DMS79 treated with DMSO at 0.1 percent for 48 hours (cell line): ENCODE measurements around the gene HEYL.

ENCODE experiments used
- DNase-seq: peaks from one replicate; lab custom pipeline; 2025; lab: John Stamatoyannopoulos, UW

HEYL gene

DNA sequence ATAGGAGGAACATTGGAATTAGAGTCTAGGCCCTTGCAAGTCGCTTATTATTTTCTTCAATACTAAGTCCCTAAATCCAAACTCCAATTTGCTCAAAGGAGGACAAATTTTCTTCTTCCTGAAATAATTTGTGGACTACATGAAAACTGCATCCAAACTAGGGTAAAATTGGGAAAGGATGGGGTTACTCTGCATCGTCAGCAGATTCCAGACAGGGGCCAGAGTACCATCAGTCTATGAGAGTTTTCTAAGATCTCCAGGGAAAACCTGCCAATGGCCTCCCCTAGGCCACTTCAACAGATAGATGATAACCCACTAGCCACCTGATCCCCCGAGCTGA is 508 bp downstream of the HEYL start:
- no peak for DNase-seq

DNA sequence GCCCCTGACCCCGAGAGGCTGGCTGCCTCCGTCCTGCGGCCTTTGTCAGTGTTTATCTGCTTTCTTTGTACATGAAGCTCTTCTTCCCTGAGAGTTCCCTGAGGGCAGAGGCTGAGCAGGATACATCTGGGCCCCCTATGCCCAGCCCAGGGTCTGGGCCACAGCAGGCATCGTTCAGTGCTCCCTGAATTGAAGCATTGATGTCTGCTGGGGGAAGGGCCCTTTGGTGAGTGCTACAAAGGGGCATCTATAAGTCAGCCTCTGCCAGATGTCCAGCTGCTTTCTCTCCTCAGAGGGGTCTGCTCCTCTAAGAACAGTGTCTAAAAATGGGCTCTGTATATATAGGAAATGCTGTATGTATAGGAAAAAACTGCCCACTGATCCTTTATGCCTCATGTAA is 2.1 kb downstream of the HEYL start:
- no peak for DNase-seq

DNA sequence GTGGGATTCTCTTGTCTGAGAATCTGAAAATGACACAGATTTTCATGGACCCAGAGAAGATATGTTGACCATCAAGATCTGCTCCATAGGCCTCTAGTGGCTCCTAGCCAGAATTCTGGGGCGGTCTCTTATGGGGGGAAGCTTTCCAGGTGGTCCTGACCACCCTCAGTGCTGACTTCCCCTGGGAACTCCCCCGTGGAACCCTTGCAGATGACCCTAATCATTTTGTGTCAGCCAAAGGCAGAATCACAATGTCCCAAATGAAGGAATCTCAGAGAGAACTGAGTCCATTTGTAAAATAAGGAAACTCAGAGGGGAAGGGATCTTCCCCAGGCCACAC is 3.6 kb downstream of the HEYL start:
- DNase-seq = no peak

DNA sequence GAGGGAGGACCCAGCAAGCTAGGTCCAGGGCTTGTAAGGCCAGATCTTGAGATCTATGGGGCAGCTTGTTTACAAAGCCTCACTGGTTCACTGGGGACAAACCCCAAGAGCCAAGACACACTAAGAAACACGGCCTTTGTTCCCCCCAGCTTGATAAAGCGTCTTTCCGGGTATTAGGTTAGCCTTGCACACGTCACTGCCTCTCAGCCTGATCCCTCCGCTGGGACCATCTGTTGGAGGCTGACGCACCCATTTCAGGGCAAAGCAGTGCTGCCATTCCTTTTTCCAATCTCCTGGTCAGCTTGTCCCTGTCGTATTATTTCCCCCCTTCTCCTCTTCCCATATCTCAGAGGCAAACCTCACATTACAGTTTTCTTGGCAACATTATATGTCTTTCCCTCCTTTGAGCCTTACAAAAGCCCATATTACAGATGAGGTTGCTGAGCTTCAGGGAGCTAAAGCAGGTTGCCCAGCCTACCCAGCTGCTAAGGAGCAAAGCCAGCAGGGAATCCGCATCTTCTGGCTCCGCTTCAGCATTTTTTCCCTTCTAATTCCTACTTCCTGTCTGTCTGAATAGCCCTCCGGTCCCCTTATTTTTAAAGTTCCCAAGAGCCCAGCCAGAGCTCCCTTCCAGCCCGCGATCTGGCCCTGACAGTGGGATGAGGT is 4.1 kb downstream of the HEYL start:
- no peak for DNase-seq

DNA sequence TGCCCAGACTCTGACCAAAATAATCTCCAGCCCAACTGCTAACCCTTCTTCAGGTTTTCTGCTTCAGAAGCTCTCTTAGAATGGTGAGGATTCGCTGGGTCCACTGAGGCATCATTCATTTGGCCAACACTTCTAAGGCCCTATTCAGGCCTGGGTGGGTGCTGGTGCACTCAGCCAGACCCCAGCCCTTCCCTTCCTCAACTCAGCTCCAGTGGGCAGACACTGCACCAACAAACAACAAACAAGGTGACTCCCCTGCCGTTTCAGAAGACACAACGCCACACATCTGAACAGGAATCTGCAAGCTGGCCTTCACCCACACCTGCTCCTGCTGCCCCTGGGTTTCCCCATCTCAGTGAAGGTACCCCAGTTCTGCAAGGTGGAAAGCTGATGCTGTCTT is 6.0 kb downstream of the HEYL start:
- no peak for DNase-seq

DNA sequence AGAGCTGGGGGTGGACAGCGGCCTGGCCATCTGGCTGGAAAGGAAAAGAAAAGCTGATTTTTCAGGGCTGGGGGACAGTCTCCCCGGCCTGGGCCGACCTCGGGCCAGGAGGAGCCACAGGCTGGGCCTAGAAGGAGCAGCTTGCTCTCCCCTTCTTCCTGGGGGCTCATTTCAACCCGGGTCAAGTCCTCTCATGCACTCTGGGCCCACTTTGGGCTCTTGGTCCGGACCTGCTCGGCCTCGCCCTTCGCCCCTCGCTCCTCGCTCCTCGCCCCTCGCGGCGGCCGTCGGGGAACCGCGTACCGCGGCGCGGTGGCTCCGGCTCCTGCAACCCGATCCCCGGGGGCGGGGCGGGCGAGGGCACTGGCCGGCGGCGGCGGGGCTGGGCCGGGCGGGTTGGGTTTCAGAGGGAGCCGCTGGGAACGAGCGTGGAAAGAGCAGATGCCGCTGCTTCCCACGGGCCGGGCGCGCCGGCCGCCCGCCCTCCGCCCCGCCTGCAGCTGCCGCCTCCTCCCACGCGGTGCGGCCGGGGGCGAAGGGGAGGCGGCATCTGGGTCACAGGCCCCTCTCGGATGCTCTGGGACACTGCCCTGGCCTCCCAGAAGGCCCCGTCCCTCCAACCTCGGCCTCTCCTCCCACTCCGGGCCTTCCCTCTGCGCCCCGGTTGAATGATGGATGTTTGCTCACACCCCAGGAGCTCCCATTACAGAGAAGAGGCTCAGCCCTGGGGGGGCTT is 6.6 kb downstream of the HEYL start:
- DNase-seq = peak; percentile 29

DNA sequence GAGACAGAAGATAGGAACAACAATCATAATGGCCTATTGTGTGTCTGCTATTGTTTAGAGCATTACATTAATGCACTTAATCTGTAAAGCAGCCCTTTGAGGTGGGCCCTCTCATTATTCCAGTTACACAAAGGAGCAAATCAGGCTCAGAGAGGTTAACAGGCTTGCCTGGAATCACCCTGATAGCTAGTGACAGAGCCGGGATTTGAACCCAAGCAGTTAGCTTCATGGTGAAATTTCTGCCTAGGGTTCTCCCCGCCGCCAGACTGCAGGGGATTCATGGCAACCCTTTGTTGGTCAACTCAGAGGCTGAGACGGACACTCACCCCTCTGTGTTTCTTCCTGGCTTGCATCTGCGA is 7.1 kb downstream of the HEYL start:
- no peak for DNase-seq

DNA sequence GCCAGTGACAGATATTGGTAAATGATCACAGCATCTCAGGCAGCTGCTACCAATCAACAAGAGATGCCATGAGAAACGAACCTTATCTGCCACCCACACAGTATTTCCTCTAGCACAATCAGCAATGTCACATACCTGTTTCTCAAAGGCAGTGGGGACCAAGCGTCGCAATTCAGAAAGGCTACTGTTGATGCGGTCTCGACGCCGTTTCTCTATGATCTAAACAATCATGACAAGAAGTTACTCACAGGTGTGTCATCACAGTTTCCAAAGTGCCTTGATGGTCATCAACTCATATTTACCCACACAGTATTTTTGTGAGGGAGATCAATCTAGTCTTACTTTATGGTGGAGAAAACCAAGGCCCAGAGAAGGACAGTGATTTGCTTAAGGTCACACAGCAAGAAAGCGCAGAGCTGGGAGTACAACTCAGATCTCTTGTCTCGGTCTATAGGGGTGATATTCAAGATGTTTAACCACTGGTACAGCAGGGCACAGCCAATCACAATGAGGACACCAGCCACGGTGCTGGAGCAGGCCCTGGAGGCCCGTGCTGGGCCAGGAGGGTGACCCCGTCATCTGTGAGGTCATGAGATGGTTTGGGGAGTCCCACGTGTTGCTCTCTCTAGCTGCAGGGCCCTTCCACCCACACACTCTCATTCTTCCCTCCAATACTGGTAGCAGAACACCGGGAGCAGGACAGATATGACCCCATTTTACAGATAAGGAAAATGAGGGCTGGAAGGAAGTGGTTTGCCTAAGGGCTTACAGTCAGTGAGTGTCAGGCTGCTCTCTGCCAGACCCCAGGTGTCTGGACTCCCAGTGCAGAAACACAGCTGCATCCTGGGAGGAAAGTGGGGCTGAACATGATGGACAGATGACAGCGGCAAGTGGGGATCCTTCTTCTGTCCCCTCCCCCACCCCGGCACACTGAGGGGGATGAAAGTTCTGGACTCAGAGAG is 7.8 kb downstream of the HEYL start:
- no peak for DNase-seq

DNA sequence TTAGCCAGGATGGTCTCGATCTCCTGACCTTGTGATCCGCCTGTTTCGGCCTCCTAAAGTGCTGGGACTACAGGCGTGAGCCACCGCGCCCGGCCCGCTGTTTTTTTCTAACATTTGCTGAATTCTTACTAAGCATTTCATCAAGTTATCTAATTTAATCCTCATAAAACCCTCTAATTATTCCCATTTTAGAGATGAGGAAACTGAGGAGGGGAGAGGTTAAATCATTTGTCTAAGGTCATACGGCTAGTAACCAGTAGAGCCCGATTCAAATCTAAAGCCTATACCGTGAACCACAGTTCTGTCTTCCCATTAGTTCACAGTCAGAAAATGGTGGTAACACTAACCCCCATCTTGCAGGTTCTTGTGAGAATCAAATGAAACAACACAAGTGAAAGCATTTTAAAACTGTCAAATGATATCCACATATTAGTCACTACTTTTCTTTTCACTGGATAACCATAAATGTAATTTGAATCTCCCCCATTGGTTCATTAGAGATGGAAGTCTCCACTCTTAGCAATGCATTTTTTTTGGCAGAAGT is 10.6 kb downstream of the HEYL start:
- DNase-seq = no peak

DNA sequence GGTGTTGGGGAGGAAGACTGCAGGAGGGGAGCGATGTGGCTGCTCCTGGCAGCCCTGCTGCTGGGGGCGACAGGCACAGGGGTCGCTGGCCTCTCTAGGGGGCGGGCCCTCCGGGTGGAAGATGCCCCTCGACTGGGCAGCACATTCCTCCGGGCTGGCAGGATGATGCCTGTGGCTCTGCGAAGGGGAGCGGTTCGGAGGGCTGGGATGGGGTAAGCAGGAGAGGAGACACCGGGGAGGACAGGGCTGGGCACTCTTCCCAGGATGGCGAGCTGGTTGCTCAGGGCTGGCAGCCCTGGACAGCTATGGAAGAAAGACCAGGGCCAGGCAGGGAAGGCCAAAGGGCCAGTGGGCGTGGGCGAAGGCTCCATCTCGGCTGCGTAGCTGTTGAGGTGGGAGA is 12.8 kb downstream of the HEYL start:
- DNase-seq = no peak

DNA sequence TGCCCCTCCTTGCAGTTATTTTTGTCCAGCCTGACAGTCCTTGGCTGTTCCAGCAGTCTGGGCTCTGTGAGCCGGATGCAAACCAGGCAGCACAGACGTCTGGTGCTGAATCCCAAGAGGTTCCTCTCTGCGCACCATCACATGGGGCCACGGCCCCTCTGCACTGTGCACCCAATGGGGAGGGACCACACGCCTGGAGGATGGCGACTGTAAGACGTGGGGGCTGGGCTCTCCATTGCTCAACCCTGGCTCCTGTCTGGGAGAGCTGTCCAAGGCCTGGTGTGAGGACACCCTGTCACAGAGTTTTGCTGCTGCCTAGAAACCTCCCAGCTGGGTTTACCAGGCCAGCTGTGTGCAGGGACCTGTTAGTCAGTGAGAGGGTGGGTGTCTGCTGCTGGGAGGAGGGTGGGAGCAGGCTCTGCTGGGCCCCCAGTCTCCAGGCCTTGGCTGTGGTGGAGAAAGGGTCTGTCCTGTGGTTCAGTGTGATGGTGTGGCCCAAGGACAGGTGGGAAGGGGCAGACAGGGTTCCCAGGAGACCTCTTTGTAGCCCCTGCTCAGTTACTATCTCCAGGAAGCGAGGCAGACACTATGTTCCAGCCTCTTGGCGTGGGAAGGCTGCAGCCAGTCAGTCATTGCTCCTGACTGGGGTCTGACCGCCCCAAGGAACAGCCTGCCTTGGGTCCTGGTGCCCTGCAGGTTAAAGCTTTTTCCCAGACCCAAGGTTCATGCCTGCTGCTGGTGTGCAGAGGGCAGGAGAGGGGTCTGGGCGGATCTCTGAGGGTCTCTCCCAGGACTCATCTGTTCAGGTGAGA is 13.8 kb downstream of the HEYL start:
- no peak for DNase-seq

DNA sequence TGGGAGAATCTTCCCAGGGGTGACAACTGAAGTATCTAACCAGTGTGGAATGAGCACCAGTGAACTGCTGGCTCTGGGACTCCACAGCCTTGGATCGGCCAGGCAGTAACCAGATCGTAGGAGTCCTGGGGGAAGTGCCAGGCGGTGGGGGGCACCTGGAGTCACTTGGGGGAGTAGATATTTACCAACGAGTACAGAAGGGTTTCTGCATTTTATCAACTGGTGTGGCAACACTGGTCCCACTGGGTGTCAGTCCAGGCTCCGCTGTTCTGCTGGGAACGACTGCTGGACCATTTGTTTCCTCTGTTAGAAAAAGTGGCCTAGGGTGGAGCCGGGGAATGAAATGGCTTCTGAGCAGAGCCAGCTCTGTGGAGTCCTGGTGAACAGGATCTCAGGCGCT is 14.4 kb downstream of the HEYL start:
- DNase-seq = no peak

DNA sequence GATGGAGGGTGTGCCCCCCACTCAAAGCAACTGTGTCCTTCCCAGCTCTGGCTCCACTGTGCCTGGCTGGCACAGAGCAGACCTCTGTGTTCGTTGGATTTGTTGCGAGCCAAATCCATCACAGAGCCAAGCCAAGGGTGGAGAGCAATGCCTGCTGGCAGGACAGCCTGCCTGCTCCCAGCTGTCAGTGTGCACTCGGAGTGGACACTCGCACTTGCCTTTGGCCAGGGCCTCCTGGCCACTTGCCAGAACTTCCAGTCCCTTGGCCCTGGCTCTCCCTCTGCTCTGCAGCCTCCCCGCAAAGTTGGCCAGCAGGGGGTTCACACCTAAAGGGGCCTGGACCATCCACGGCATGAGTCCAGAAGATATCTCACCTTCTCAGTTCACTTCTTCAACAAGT is 16.4 kb downstream of the HEYL start:
- no peak for DNase-seq

DNA sequence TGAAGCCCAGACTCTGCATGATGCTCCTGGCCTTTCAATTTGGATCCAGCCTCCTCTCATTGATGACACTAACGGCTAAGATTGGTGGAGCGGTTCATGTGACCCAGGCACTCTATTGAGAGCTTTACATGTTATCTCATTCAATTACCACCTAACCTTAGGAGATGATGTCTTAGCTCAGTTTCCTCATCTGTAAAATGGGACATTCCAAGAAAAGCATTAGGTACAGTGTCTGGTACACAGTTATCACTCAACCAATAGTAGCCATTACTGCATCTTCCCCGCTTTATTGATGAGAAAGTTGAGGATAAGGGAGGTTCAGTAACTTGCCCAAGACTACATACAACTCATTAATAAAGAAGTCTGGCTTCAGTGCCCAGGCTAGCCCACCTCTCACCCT is 17.0 kb downstream of the HEYL start:
- no peak for DNase-seq

DNA sequence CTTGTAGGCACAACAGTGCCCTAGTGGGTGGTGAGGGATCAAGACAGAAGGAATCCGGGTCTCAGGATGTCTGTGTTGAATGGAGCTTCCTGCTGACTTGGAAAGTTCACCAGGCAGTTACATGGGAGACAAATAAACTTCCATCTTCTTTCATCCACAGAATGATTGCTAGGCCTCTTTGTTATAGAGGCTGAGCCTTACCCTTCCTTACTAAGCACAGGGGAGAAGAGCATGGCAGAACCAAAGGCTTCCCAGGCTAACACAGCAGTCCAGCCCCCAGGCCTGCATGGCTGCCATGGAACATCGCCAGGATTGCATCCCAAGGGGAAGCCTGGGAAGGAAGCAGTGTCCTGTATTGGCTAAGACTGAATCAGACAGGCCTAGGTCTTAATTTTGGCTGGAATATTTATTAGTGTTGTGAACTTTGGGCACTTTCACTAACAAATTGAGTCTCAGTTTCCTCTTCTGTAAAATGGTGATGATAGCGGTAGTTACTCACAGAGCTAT is 18.7 kb downstream of the HEYL start:
- no peak for DNase-seq

DNA sequence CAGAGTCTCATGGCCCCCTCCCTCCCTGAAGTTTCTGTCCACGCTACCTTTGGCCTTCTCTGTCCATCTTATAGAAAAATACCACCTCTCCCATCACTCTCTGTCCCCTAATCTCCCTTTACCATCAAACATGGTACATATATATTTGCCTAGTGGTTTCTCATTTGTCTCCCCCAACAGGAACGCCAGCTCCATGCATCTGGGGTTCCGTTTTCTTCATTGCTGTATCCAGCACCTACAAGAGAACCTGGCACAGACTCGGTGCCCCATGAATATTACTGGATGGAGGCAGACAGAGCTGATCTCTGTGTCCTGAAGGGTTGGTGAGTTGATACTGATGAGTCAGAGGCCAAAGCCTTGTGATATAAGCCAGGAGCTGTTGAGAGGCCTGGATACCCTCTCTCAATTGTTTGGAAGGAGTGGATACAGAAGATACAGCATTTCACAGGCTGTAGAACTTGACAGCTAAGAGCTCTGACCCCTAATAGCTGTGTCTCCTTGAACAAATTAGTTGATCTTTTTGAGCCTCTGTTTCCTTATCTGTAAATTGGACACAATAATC is 21.9 kb downstream of the HEYL start:
- no peak for DNase-seq

DNA sequence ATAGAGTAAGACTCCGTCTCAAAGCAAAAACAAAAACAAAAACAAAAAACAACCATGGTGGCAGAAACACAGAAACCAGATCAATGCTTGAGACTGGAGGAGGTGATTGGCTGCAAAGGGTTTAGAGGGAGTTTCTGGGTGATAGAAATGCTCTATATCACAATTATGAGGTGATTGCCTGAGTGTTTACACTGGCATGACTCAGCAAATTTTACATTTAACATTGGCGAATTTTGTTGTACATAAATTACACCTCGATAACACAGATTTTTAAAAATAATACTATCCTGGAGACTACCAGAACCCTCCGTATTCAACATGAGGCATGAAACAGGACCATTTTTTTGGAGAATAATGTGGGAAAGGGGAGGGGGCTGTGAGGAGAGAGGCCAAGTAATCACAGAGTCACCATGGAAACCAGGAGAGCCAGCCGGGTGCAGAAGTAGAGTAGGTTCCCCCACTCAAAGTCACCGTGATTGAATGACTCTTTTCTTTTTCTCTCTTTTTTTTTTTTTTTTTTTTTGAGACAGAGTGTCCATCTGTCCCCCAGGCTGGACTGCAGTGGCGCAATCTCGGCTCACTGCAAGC is 24.3 kb downstream of the HEYL start:
- peak; percentile 62 for DNase-seq

DNA sequence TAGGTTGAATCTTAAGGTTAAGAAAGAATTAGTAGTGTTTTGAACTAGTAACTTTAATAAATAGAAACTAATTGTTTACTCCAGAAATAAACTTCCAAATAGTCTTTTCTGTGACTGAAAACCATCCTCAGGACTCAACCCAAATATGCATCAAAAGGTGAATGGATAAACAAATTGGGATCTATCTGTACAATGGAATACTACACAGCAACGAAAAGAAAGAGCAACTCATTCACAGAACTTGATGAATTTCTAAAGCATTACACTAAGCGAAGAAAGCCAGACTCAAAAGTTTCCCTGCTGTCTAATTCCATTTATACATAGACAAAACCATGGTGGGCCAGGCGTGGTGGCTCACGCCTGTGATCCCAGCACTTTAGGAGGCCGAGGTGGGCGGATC is 25.0 kb downstream of the HEYL start:
- DNase-seq = no peak

DNA sequence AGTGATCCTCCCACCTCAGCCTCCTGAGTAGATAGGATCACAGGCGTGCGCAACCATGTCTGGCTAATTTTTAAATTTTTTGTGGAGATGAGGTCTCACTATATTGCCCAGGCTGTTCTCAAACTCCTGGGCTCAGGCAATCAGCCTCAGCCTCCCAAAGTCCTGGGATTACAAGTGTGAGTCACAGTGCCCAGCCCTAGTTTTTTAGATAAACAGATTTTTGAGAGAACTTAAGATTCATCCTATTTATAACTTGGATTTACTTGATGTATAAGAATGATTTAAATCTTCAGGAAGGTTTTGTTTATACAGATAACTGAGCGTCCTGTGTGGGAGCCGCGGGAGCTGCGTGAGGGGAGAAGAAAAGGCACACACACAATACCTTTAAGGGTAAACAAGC is 26.2 kb downstream of the HEYL start:
- DNase-seq = no peak

DNA sequence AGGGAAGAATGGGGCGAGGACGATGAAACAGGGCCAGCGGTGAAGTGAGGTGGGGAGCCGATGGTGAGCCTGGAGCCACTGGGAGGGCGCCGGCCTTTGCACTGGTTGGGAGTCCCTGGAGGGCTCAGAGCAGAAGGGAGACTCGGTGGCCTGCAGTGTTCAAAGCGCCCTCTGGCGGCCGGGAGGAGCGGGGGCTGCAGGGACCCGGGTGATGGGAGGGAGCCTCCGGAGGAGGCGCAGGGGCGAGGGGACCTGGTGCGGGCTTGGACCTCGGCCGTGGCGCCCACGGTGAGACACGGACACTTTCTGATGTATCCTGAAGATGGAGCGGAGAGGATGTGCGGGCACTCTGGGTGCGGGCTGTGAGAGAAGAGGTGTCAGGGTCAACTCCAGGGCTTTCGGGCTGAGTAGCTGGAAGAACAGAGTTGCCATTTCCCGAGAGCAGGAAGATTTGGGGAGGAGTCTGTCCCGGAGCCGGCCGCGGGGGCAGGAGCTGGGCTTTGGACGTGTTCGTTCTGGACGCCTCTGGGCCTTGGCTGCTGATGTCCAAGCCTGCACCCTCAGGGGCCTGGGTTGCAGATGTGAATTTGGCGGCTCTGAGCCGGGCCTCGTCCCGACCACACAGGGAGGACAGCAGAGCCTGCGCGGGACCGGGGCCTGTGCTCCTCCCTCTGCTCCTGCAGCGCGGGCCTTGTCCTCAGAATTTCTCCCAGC is 29.7 kb downstream of the HEYL start:
- DNase-seq = no peak
